ENCODE data around the gene LRP8.

GRCh38 chr1:53369761-53370160 lies 41.9 kb upstream of the LRP8 start:
- TF ChIP-seq POLR2A (IDR thresholded peaks at IDR 0.05; ENCODE audit: low read length) (no peak), GATA1 (IDR thresholded peaks at IDR 0.05; ENCODE audit: low read depth, low read length) (no peak)
